Calu3 (cell line): ENCODE data around the gene SLC12A8. TPM values are rescaled to one million over a fixed set of nuclear protein-coding genes. Genes with fewer than 3 reads are reported as not detected.

Source experiments
- BruUV-seq: library from RNA; stranded (reverse); fragments of 400-500 nt; replicated peaks from 2 replicates; lab custom pipeline; 2021; lab: Mats Ljungman, UMichigan
- CTCF ChIA-PET: fragments of 300-600 bp; sonication (Branson Sonifier 250); formaldehyde crosslinking; loops from one replicate; lab custom pipeline; 2022; ENCODE audit warnings: antibody characterized with exemption; lab: Charles Lee
- DNase-seq: peaks from one replicate; pipeline ENCODE4 v3.0.0; 2022
- H3K27ac Mint-ChIP-seq: one replicate; pipeline ENCODE4 v1.8.0; 2022; ENCODE audit warnings: mixed read lengths; ENCODE audit not compliant: unreplicated experiment
- H3K27me3 Mint-ChIP-seq: one replicate; pipeline ENCODE4 v1.8.0; 2022; ENCODE audit warnings: mixed read lengths; ENCODE audit not compliant: unreplicated experiment
- H3K36me3 Mint-ChIP-seq: one replicate; pipeline ENCODE4 v1.8.0; 2022; ENCODE audit warnings: mild to moderate bottlenecking, moderate library complexity, mixed read lengths; ENCODE audit not compliant: insufficient read depth, unreplicated experiment
- H3K4me1 Mint-ChIP-seq: one replicate; pipeline ENCODE4 v1.8.0; 2022; ENCODE audit warnings: mild to moderate bottlenecking, low read depth, mixed read lengths; ENCODE audit not compliant: unreplicated experiment
- H3K4me3 Mint-ChIP-seq: one replicate; pipeline ENCODE4 v1.8.0; 2022; ENCODE audit warnings: mild to moderate bottlenecking, low read depth, moderate library complexity, mixed read lengths; ENCODE audit not compliant: unreplicated experiment
- H3K9me3 Mint-ChIP-seq: one replicate; pipeline ENCODE4 v1.8.0; 2022; ENCODE audit warnings: low read depth, mixed read lengths; ENCODE audit not compliant: unreplicated experiment
- CTCF ChIP-seq: fragments of 200-600 bp; IDR thresholded peaks from one replicate; pipeline ENCODE4 v1.8.0; 2022; ENCODE audit warnings: antibody characterized with exemption; ENCODE audit not compliant: unreplicated experiment
- intact Hi-C: fragments of 100-400 bp; cut with micrococcal nuclease; formaldehyde crosslinking; loops from one replicate; pipeline ENCODE4 v1.10.0; 2022; ENCODE audit not compliant: unreplicated experiment
- total RNA-seq: library from RNA; stranded (reverse); gene quantifications from 2 replicates; pipeline ENCODE4 v1.2.3, GENCODE V29; 2022

The SLC12A8 gene
- total RNA-seq, 1 experiment from 2014 or later: 16.8 TPM

GRCh38 chr3:125202197-125202596 lies 10.4 kb downstream of the SLC12A8 start:
- H3K4me1 Mint-ChIP-seq: no peaks in the 10 kb centered on the region
- no TSS peak for BruUV-seq
- DNase-seq: no peak
- no peaks in the 10 kb centered on the region for H3K27me3 Mint-ChIP-seq
- no peak overlapping the region for H3K27ac Mint-ChIP-seq
- no peaks in the 10 kb centered on the region for H3K36me3 Mint-ChIP-seq
- no peak overlapping the region for H3K4me3 Mint-ChIP-seq
- no peaks in the 10 kb centered on the region for H3K9me3 Mint-ChIP-seq
- CTCF ChIA-PET: interaction anchor here (1.2 kb wide), 1 partner anchor 9 kb away, joined by 4 read pairs; no protein-coding TSS in a partner anchor
- intact Hi-C loops: no loop called here
- TF ChIP-seq CTCF: no peak

GRCh38 chr3:125200731-125201139 lies 11.8 kb downstream of the SLC12A8 start:
- Mint-ChIP-seq H3K36me3 (no peaks in the 10 kb centered on the region), H3K9me3 (no peaks in the 10 kb centered on the region), H3K4me1 (no peaks in the 10 kb centered on the region), H3K27me3 (no peaks in the 10 kb centered on the region), H3K4me3 (no peak overlapping the region), H3K27ac (no peak overlapping the region)
- intact Hi-C loops: no loop called here
- TF ChIP-seq CTCF: no peak
- DNase-seq: no peak
- no TSS peak for BruUV-seq
- CTCF ChIA-PET: interaction anchor here (0.6 kb wide), 1 partner anchor 161 kb away, joined by 3 read pairs; no protein-coding TSS in a partner anchor

GRCh38 chr3:125194849-125195601 lies 17.5 kb downstream of the SLC12A8 start:
- CTCF ChIA-PET: no interaction called here
- Mint-ChIP-seq H3K9me3 (no peaks in the 10 kb centered on the region), H3K4me3 (no peak overlapping the region), H3K27ac (no peak overlapping the region), H3K27me3 (no peaks in the 10 kb centered on the region), H3K4me1 (no peaks in the 10 kb centered on the region), H3K36me3 (no peaks in the 10 kb centered on the region)
- BruUV-seq: no TSS peak
- no peak for TF ChIP-seq CTCF
- DNase-seq: no peak
- intact Hi-C loops: no loop called here

- Mint-ChIP-seq H3K27me3 (no peaks in the 10 kb centered on the region), H3K4me3 (no peak overlapping the region), H3K9me3 (no peaks in the 10 kb centered on the region), H3K36me3 (no peaks in the 10 kb centered on the region), H3K27ac (no peak overlapping the region), H3K4me1 (no peaks in the 10 kb centered on the region)
- no peak for TF ChIP-seq CTCF
- CTCF ChIA-PET: no interaction called here
- BruUV-seq: no TSS peak
- intact Hi-C loops: no loop called here
- DNase-seq: no peak
Measured at GRCh38 chr3:125194061-125194848, 18.3 kb downstream of the SLC12A8 start.
